GM21528 (cell line): Measurements from ENCODE around the gene IGF2R.
"Not testable (repeated sequence)": the region's sequence is repeated elsewhere in the genome, so short reads cannot be mapped to it uniquely, and the experiment has no call there.

Experiments used
- ATAC-seq: cut with Tn5 transposase; IDR thresholded peaks from one replicate; pipeline ENCODE4 v1.9.1; 2021; ENCODE audit warnings: mild to moderate bottlenecking, moderate library complexity; ENCODE audit not compliant: unreplicated experiment, low FRiP score

IGF2R gene, protein sequence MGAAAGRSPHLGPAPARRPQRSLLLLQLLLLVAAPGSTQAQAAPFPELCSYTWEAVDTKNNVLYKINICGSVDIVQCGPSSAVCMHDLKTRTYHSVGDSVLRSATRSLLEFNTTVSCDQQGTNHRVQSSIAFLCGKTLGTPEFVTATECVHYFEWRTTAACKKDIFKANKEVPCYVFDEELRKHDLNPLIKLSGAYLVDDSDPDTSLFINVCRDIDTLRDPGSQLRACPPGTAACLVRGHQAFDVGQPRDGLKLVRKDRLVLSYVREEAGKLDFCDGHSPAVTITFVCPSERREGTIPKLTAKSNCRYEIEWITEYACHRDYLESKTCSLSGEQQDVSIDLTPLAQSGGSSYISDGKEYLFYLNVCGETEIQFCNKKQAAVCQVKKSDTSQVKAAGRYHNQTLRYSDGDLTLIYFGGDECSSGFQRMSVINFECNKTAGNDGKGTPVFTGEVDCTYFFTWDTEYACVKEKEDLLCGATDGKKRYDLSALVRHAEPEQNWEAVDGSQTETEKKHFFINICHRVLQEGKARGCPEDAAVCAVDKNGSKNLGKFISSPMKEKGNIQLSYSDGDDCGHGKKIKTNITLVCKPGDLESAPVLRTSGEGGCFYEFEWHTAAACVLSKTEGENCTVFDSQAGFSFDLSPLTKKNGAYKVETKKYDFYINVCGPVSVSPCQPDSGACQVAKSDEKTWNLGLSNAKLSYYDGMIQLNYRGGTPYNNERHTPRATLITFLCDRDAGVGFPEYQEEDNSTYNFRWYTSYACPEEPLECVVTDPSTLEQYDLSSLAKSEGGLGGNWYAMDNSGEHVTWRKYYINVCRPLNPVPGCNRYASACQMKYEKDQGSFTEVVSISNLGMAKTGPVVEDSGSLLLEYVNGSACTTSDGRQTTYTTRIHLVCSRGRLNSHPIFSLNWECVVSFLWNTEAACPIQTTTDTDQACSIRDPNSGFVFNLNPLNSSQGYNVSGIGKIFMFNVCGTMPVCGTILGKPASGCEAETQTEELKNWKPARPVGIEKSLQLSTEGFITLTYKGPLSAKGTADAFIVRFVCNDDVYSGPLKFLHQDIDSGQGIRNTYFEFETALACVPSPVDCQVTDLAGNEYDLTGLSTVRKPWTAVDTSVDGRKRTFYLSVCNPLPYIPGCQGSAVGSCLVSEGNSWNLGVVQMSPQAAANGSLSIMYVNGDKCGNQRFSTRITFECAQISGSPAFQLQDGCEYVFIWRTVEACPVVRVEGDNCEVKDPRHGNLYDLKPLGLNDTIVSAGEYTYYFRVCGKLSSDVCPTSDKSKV (N-terminal part only)

GRCh38 chr6:159968295-159969203 lies at the start of gene IGF2R:
TSS of gene IGF2R (plus strand) at chr6:159969082. CDS start at chr6:159969247, 165 bp downstream.
- peak; percentile 83 for ATAC-seq

GRCh38 chr6:159919800-159920199 lies 49.1 kb upstream of the IGF2R start:
- no peak for ATAC-seq

GRCh38 chr6:159924150-159924549 lies 44.7 kb upstream of the IGF2R start:
- not testable (repeated sequence) for ATAC-seq

GRCh38 chr6:159926542-159927203 lies 42.2 kb upstream of the IGF2R start:
- no peak for ATAC-seq

DNA sequence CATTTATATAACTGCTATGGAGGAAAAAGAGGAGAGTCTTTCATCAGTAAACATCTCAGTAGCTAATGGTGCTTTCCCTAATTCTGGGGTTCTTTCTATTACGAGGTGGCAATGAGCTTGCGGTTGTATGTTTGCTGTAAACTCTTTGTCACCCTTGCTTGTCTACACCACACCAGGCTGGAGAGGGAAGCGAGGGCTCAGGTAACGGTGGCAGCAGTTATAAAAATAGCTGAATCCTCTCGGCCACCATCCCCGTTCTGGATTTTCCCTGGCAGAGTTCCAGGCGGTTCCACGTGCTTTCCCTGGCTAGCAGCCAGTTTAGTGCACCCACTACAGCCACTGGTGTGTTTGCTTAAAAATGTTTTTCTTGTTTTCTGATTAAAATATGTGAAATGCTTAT lies 39.1 kb upstream of the IGF2R start:
- ATAC-seq = no peak

- peak; percentile 94 for ATAC-seq
These were observed 37.8 kb upstream of the IGF2R start for GRCh38 chr6:159931112-159931511.

GRCh38 chr6:159931846-159932245 lies 37.0 kb upstream of the IGF2R start:
- peak; percentile 8 for ATAC-seq

- no peak for ATAC-seq
These were observed 35.8 kb upstream of the IGF2R start for GRCh38 chr6:159933077-159933476.

DNA sequence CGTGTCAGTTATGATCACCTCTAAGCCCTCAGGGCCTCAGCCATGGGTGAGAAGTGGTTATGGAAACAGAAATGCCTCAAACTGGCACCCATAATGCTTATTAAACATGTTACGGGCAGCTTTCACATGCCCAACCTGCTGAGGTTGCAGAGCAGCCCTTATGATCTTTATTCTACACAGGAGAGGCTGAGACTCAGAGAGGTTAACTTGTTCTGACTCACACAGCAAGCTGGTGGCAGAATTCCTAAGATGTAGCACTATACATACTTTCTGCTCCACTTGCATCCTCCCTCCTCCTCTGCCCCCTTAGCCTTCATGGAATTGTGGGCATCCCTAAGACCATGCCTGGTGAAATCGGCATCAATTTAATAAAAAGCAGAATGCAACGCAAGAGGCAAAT lies 34.7 kb upstream of the IGF2R start:
- ATAC-seq = no peak

- ATAC-seq = no peak
These were observed 33.8 kb upstream of the IGF2R start for GRCh38 chr6:159935065-159935464.

- ATAC-seq = no peak
These were observed 33.2 kb upstream of the IGF2R start for GRCh38 chr6:159935633-159936032.

DNA sequence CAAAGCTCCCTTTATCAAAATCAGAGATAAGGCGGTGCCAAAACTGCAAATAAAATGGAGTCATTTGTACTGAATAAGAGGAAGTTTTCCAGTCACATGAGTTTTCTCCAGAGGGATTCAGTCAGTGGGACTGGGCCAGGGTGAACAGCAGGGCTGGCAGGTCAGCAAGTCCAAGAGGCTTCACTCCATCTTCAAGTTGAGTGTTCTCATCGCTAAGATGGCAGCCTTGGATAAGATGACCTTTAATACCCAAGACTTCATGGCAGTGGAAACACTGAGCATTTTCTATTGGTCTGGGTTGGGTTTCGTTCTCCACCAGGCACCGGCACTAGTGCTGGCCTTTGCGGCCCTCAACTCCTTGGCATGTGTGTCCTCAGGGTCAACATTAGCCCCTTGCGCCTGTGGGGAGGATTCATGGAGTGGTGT lies 29.3 kb upstream of the IGF2R start:
- no peak for ATAC-seq

DNA sequence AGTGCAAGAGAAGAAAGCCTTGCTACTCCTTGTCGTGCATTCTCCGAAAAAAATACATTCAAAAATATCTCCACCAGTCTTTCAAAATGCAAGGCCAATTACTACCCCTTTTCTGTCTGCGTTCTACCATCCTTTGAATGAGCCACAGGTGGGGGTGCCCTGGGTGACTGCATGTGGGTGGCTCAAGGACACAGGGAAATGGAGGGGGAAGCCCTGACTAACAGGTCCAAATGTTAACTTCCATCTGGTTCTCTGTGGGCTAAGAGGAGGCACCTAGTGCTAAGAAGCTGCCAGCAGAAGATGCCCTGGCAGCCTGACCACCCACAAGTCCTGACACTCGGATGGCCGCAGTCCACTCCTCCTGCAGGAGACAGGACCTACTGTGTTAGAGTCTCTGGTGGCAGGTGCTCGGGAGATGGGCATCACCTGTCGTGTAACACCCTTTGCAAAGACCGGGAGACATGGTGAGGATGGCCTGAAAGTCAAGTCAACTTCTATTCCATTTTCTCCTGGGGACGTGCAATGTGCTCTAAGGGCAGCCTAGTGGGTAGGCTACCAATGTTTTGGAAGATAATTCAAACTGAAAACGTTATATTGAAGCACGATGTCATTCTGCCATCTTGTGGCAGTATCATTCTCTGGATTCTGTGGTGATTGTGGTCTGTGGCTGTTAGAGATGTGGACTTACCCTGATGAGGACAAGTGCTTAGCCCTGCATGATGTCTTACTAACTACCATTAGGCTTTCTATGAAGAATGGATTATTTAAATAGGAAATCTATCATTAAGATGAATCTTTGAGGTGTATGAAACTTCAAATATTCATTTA lies 27.4 kb upstream of the IGF2R start:
- ATAC-seq = peak; percentile 76

DNA sequence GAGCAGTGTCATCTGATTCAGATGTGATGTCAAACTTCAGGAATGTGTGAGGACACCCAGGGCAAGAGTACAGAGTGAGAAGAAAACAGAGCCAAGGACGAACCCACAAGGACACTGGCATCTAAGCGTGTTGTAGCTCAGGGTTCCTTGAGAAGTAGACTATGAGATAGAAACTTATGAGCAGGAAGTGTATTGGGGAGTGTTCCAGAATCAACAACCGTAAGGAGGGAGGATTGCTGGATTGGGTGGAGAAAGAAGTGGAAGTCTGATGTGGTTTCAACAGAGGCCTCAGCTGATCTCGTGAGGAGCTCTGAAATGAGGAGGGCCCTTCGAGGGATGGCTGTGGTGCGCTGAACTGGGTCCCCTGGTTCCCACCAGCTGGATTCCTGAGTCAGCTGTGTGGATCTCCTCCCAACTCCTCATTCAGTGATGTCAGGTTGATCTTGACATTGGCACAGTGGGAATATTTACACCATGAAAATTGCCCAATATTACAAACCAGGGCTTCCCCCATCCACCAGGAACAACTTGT lies 25.7 kb upstream of the IGF2R start:
- no peak for ATAC-seq

- ATAC-seq = no peak
These were observed 24.8 kb upstream of the IGF2R start for GRCh38 chr6:159943968-159944598.

DNA sequence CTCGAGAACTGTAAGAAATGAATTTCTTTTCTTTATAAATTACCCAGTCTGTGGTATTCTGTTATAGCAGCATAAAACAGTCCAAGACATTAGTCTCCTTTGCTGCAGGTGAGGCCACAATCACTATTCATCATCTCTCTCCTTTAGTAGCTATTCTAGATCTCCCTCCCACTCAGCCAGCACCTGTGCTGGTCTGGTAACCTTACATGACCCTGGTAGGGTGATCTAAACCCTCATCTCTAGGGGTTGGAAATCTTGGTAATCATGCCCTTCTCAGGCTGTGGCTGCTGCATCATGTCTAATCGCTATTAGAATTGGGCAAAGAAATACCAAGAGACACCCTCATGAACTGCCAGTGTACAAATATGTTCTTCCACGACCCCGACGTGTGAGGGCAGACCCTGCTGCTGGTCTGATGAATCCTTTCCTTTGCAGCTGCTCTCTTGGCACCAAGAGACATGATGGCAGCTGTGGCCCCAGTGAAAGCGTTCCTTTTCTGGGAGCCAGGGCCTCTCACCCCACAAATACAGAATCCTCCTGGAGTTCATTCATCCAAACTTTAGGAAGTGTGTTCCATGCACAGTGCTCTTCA lies 23.0 kb upstream of the IGF2R start:
- no peak for ATAC-seq

DNA sequence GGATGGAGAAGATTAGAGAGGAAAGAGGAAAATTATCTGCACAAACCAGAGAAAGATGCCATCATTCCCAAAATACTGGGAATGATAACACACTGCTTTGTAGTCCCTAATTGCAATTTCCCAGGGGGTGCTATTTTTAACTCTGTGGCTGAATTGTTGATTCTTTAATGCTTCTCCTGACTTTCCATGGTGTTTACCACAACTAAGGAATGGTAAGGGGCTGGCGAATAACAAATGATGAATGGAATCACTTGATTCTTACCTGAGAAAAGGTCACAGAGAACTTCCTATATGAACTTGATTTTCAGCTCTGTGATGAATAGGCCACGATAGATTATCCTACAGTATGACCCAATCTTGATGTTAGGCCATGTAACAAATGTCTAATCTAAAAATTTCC lies 22.0 kb upstream of the IGF2R start:
- no peak for ATAC-seq
